Osteoblast (primary cell): Measurements from ENCODE around the gene JMJD1C. TPM values are rescaled to one million over a fixed set of nuclear protein-coding genes. Genes with fewer than 3 reads are reported as not detected.

Experiments used
- DNase-seq: peaks from one replicate; pipeline ENCODE4 v3.0.0; 2011; ENCODE audit warnings: low spot score, mixed read lengths; ENCODE audit not compliant: insufficient read length; ENCODE audit errors: missing footprints
- H2AFZ ChIP-seq: 2 replicates; pipeline ENCODE4 v1.6.0; 2011; ENCODE audit warnings: mild to moderate bottlenecking, low read length
- H3K27ac ChIP-seq: 2 replicates; pipeline ENCODE4 v1.5.1; 2011; ENCODE audit warnings: mild to moderate bottlenecking, low read depth, low read length, moderate library complexity
- H3K27me3 ChIP-seq: 2 replicates; pipeline ENCODE4 v1.6.0; 2012; ENCODE audit warnings: mild to moderate bottlenecking, control low read depth, inconsistent platforms, low read length, moderate library complexity; ENCODE audit not compliant: insufficient read depth
- H3K36me3 ChIP-seq: 2 replicates; pipeline ENCODE4 v1.5.1; 2011; ENCODE audit warnings: mild to moderate bottlenecking, low read length, control low read depth, moderate library complexity; ENCODE audit not compliant: insufficient read depth
- H3K4me1 ChIP-seq: 2 replicates; pipeline ENCODE4 v1.5.1; 2011; ENCODE audit warnings: mild to moderate bottlenecking, low read length, control low read depth, moderate library complexity; ENCODE audit not compliant: insufficient read depth
- H3K4me2 ChIP-seq: 2 replicates; pipeline ENCODE4 v1.6.0; 2011; ENCODE audit warnings: mild to moderate bottlenecking, low read length; ENCODE audit not compliant: insufficient read depth
- H3K4me3 ChIP-seq: fragments of 200-600 bp; sonication (generic); 3 replicates; pipeline ENCODE4 v1.5.1; 2012; ENCODE audit warnings: mild to moderate bottlenecking, low read length, inconsistent platforms; ENCODE audit not compliant: insufficient read depth
- H3K79me2 ChIP-seq: 2 replicates; pipeline ENCODE4 v1.6.0; 2012; ENCODE audit warnings: mild to moderate bottlenecking, low read length, control low read depth, inconsistent platforms; ENCODE audit not compliant: insufficient read depth
- H3K9me3 ChIP-seq: 2 replicates; pipeline ENCODE4 v1.5.1; 2011; ENCODE audit warnings: low read depth, low read length, control low read depth
- H4K20me1 ChIP-seq: 2 replicates; pipeline ENCODE4 v1.6.0; 2012; ENCODE audit warnings: mild to moderate bottlenecking, low read length, control low read depth; ENCODE audit not compliant: insufficient read depth
- total RNA-seq: library from RNA; depleted of rRNA; stranded (reverse); fragments of >200 nt; gene quantifications from 2 replicates; pipeline ENCODE4 v1.2.3, GENCODE V29; 2012
- TF ChIP-seq, protein P1 (sequence below): IDR thresholded peaks from 2 replicates; pipeline ENCODE4 v1.5.1; 2011; ENCODE audit warnings: mild to moderate bottlenecking, low read depth, low read length, moderate library complexity; ENCODE audit errors: extremely low read depth

Gene JMJD1C
- total RNA-seq, 1 donor: 92.6 TPM

DNA sequence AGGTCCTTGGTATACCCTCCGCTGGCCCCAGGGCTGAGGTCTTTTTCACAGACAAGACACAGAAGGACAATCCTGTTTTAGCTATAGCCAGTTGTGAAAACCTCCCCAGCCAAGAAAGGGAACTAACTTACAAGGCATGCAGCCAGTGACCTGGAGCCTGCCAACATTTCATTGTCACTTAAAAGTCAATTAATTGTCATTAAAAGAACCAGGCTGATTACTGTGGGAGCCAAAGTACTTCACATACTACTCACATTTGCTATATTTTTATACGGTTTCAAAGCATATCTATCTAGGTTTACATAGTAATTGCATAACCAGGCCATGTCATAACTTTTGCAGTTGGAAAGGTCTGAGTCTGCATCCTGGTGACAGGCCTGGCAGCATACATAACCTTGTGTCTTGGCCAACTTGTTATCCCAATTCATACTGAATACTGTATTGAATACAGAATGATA is 301.6 kb downstream of the JMJD1C start:
- no peak overlapping the region for H2AFZ ChIP-seq
- peaks cover 19% of the 10 kb centered on the region for H3K36me3 ChIP-seq
- no peak overlapping the region for H3K4me3 ChIP-seq
- H4K20me1 ChIP-seq: peaks cover 5% of the 10 kb centered on the region
- no peak overlapping the region for H3K4me2 ChIP-seq
- no peak for DNase-seq
- H3K9me3 ChIP-seq: no peaks in the 10 kb centered on the region
- no peaks in the 10 kb centered on the region for H3K79me2 ChIP-seq
- TF ChIP-seq, protein P1, sequence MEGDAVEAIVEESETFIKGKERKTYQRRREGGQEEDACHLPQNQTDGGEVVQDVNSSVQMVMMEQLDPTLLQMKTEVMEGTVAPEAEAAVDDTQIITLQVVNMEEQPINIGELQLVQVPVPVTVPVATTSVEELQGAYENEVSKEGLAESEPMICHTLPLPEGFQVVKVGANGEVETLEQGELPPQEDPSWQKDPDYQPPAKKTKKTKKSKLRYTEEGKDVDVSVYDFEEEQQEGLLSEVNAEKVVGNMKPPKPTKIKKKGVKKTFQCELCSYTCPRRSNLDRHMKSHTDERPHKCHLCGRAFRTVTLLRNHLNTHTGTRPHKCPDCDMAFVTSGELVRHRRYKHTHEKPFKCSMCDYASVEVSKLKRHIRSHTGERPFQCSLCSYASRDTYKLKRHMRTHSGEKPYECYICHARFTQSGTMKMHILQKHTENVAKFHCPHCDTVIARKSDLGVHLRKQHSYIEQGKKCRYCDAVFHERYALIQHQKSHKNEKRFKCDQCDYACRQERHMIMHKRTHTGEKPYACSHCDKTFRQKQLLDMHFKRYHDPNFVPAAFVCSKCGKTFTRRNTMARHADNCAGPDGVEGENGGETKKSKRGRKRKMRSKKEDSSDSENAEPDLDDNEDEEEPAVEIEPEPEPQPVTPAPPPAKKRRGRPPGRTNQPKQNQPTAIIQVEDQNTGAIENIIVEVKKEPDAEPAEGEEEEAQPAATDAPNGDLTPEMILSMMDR: no peak
- H3K27ac ChIP-seq: no peak overlapping the region
- no peaks in the 10 kb centered on the region for H3K27me3 ChIP-seq
- no peaks in the 10 kb centered on the region for H3K4me1 ChIP-seq

DNA sequence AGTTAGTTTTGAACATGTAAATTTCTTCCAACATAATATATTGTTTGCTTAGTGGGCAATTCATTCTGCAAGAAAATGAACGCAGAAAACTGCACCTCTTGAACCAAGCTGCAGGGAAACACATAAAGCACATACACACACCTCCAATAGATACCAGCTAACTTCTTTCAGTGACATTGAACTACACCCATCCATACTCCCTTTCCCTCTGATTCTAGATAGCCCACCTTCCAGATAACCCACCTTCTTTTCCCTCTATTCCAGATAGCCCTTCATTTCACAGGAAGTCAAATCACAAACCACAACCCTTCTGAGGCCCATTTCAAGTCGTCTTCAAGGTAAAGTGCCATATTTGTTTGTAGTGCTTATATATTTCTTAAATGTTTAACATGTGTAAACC is 304.2 kb downstream of the JMJD1C start:
- H3K4me3 ChIP-seq: no peak overlapping the region
- H3K79me2 ChIP-seq: peaks cover 2% of the 10 kb centered on the region
- no peaks in the 10 kb centered on the region for H3K9me3 ChIP-seq
- peaks cover 17% of the 10 kb centered on the region for H4K20me1 ChIP-seq
- no peaks in the 10 kb centered on the region for H3K27me3 ChIP-seq
- TF ChIP-seq, protein P1: no peak
- no peak overlapping the region for H2AFZ ChIP-seq
- peaks cover 19% of the 10 kb centered on the region for H3K36me3 ChIP-seq
- no peak overlapping the region for H3K4me2 ChIP-seq
- peaks cover 3% of the 10 kb centered on the region for H3K4me1 ChIP-seq
- no peak overlapping the region for H3K27ac ChIP-seq
- peak; percentile 32 for DNase-seq

DNA sequence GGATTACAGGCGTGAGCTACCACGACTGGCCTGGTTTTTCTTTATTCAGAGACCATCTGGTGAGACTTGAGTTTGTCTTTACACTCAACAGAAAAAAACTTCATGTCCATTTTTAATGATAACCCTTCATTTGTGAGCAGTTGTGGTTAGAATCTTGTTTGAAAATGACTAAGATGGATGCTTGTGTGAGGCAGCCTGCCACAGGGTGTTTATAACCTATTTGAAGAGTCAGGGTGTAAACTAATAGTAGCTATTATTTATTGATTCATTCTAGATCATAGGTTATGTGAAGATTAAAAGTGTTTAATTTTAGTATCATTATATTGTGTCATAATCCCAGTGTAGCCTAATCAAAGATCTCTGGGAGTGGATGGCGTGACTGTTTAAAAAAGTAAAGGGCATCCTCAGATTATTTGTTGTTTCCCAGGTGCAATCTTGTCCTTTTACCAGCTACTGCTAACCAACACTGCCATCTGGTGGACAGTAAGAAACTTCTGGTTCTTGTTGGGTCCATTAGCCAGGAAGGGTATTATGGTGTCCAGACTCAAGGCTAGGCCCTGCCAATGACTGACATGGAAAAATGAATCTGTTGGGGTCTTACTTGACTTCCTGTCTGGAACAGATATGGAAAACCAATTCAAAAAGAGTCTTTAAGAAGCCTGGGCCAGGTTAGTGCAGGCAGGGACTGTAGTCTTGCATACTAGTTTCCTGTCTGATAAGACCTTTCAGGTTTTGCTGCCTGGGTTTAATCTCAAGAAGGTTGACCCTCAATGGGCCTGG is 307.7 kb downstream of the JMJD1C start:
- Histone ChIP-seq H3K4me3 (no peak overlapping the region), H4K20me1 (peaks cover 21% of the 10 kb centered on the region), H3K27ac (no peak overlapping the region), H3K9me3 (no peaks in the 10 kb centered on the region), H3K36me3 (peaks cover 21% of the 10 kb centered on the region), H3K4me1 (peaks cover 6% of the 10 kb centered on the region), H3K79me2 (peaks cover 11% of the 10 kb centered on the region), H3K27me3 (no peaks in the 10 kb centered on the region), H3K4me2 (no peak overlapping the region), H2AFZ (no peak overlapping the region)
- TF ChIP-seq, protein P1: peak; percentile 81
- DNase-seq: peak; percentile 72

DNA sequence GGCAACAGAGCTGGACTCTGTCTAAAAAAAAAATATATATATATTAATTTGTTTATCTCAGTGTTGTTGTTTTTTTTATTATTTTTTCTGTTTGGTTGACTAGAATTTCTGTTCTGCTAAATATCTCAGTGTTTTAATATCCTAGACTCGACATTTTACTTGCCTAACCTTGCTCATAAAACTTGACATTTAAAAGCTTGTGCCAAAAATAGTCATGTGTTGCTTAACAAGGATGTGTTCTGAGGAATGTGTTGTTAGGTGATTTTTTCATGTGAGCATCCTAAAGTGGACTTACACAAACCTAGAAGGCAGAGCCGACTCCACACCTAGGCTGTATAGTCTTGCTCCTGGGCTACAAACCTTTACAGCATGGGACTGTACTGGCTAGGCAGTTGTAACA is 309.5 kb downstream of the JMJD1C start:
- peaks cover 24% of the 10 kb centered on the region for H3K79me2 ChIP-seq
- no peak overlapping the region for H3K4me3 ChIP-seq
- H3K27ac ChIP-seq: no peak overlapping the region
- no peak overlapping the region for H3K4me2 ChIP-seq
- no peak for DNase-seq
- H2AFZ ChIP-seq: no peak overlapping the region
- no peaks in the 10 kb centered on the region for H3K9me3 ChIP-seq
- TF ChIP-seq, protein P1: no peak
- H3K36me3 ChIP-seq: peaks cover 35% of the 10 kb centered on the region
- H3K4me1 ChIP-seq: peaks cover 6% of the 10 kb centered on the region
- no peaks in the 10 kb centered on the region for H3K27me3 ChIP-seq
- peaks cover 21% of the 10 kb centered on the region for H4K20me1 ChIP-seq
